Myocyte (in vitro differentiated cells): Measurements from ENCODE around the gene CPS1. TPM values are rescaled to one million over a fixed set of nuclear protein-coding genes. Genes with fewer than 3 reads are reported as not detected.

ENCODE experiments used
- DNase-seq: peaks from one replicate; pipeline ENCODE4 v3.0.0-alpha.2; 2012; ENCODE audit warnings: low read depth
- polyA plus RNA-seq: library from polyadenylated mRNA; unstranded; fragments of >200 nt; gene quantifications from one replicate; pipeline ENCODE4 v1.2.1, GENCODE V29; 2012; ENCODE audit warnings: missing spikeins
- total RNA-seq: library from RNA; depleted of rRNA; stranded (reverse); fragments of >200 nt; gene quantifications from 2 replicates; pipeline ENCODE4 v1.2.3, GENCODE V29; 2014

The CPS1 gene
- total RNA-seq, result 27.5 and 33.9 TPM in 2 replicates
- 7.8 TPM for polyA plus RNA-seq

GRCh38 chr2:210556329-210556980 lies at the start of gene CPS1:
Gene CPS1, plus strand, starts transcription at chr2:210556599. Its CDS starts 135 bp downstream, at chr2:210556734.
- DNase-seq, result no peak

DNA sequence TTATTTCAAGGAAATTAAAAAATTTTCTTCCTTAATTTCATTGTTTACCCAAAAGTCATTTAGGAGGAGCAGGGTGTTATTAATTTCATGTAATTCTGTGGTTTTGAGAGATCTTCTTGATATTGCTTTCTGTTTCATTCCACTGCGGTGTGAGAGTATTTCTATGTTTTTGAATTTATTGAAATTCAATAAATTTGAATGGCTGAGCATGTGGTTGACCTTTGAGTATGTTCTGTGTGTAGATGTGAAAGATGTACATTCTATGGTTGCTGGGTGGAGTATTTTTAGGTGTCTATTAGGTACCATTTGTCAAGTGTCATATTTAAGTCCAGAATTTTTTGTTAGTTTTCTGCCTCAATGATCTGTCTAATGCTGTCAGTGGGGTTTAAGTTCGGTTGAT lies 40.5 kb upstream of the CPS1 start:
- DNase-seq, result no peak

- DNase-seq, result no peak
These were observed 39.1 kb upstream of the CPS1 start for GRCh38 chr2:210517264-210517663.

DNA sequence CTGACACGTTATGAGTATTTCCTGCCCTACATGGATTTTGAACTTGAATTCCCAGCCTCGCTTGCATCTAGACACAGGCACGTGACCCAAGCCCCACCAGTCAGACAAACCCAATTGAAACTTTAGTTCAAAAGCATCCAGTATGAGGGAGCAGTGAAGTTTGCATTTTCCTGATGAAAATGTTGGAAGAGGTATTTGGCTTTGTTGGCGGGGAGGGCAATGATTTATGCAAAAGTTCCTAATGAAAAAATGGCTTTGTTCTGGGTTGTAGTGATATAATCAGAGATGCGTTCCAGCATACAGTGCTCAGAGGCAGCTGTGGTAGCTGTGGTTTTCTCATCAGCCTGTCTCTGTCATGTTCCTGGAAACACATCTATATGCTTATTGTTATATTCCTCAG lies 36.8 kb upstream of the CPS1 start:
- DNase-seq, result no peak

GRCh38 chr2:210522399-210522798 lies 34.0 kb upstream of the CPS1 start:
- DNase-seq, result no peak

- DNase-seq, result no peak
These were observed 32.6 kb upstream of the CPS1 start for GRCh38 chr2:210523650-210524289.

GRCh38 chr2:210524533-210524932 lies 31.9 kb upstream of the CPS1 start:
- DNase-seq, result no peak

DNA sequence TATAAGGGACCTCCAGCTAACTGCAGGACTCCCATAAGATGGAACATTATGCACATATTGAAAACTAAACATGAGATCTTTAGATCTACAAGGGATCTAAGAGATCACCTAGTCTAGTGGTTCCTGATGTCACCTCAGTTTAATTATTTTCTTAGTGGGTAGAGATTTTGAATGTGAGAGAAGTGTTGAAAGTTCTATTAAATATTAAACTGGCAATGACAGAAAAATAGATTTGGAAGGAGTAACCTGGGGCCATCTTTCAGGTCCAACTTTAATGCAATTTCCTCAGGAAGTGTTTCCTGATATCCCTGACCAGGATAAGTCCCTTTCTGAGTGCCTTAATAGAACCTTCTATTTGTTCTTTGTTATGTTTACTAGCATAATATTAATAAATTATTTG lies 29.1 kb upstream of the CPS1 start:
- no peak for DNase-seq

- DNase-seq, result no peak
These were observed 27.7 kb upstream of the CPS1 start for GRCh38 chr2:210528716-210529115.

DNA sequence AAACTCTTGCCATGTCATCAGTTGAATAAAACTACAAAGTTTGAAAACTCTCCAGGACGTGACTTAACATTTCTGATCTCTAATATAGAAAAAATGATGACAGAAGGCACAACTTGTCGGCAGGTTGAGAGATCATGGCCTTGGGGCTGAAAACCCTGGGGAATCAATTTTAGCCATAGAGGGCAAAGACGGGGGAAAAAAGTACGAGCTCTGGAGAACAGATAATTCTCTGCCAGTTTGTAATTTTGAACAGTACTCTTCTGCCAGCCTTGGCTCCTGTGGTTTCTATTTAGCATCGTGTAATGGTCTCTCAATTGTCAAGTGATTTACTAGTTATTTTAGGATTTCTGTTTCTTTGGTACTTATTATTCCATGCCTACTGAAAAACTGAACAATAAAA lies 25.3 kb upstream of the CPS1 start:
- no peak for DNase-seq

- DNase-seq, result no peak
These were observed 24.9 kb upstream of the CPS1 start for GRCh38 chr2:210531482-210531881.

DNA sequence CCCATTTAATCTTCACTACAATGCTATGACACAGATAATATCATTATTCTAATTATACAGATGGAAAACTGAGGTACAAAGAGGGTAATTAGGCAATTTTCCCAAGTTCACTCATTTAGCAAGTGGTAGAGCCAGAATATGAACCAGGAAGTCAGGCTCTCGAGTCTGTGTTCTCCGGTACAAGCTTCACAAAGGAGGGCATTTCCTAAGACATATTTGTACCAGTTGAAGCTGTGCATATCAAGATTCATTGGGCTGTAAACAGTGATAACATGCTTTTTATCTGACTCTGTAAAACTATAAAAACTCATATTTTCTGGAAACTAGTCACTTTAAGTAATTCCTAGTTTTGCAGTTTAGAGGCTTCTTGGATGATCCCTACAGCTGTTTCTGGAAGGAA lies 23.0 kb upstream of the CPS1 start:
- DNase-seq, result no peak

GRCh38 chr2:210534879-210535278 lies 21.5 kb upstream of the CPS1 start:
- DNase-seq, result no peak

- DNase-seq, result no peak
These were observed 19.3 kb upstream of the CPS1 start for GRCh38 chr2:210536973-210537650.

DNA sequence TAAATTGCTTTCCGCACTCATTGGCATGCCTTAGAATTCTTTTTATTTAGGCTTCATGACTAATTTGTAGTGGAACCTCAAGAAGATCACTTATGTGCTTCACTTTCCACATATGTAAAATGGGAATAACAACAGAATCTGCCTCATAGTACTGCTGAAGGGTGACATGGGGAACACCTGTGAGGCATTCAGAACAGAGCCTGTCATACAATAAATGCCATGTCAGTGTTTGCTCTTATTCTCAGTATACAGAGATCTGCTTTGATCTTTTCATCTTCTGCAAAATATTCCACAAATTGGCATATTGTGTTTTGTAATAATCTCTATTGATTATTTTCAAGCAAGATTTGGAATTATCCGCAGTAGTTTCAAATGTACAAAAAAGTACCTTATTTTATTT lies 17.4 kb upstream of the CPS1 start:
- no peak for DNase-seq

- no peak for DNase-seq
These were observed 16.6 kb upstream of the CPS1 start for GRCh38 chr2:210539578-210540416.

DNA sequence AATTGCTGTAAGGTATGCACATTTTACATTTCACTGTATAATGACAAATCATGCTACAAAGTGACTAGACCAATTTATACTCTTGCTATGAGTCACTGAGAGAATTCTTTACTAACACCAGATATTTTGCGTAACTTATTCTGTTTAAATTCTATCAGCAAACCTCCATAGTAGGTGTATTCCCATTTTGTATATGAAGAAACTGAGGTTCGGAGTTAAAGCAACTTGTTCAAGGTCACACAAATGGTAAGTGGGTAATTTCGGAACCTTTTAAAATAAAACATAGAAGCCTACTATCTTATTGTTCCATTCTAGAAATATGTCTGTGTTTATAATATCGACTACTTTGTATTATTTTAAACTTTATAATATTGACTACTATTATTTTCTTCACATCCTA lies 15.9 kb upstream of the CPS1 start:
- no peak for DNase-seq

- no peak for DNase-seq
These were observed 15.5 kb upstream of the CPS1 start for GRCh38 chr2:210540900-210541289.

GRCh38 chr2:210541290-210541902 lies 15.0 kb upstream of the CPS1 start:
- DNase-seq, result no peak

DNA sequence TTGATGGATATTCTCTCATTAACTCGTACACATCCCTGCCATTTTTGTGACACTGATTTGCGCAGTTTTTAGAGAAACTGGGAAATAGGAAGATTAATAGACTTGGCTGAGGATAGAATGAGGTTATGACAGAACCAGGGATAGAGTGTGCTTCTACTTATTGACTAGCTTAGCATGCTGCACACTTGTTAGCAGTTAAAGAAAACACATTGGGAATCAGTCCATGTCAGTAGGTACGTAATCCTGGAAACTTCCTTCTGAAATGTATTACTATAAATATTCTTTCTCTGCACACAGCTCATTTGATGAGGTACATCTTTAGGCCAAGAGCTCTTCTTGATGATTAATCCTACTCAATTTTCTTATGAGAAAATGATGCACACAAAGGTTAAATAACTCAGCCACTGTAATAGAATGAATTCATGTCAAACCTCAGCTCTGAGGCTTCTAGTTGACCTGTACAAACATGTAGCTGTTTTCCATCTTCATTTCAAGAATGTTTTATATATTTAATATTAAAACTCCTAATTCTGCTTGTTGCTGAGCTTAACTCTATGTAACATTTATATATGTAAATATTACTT lies 12.3 kb upstream of the CPS1 start:
- DNase-seq, result no peak

GRCh38 chr2:210544831-210545230 lies 11.6 kb upstream of the CPS1 start:
- no peak for DNase-seq
